ENCODE data around the gene NTNG1.
"Not testable (repeated sequence)": the region's sequence is repeated elsewhere in the genome, so short reads cannot be mapped to it uniquely, and the experiment has no call there.

The NTNG1 gene

DNA sequence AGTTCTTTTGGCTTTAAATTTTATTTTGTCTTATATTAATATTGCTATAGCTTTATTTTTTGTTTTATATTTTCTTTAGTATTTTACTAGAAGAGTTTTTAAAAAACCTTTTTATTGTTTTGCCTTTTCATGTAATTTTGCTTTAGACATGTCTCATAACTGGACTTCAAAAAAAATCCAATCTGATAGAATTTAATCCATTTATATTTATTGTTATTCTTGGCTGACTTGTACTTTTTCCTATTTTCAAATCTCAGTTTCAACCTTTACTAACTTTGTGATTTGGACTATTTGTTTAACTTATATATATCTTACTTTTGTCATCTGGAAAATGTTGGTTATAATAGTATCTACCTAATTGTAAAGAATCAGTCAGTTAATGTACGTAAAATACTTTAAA lies 61.2 kb downstream of the NTNG1 start:
- DNase-seq: no peak

- DNase-seq: no peak
These were observed 72.4 kb downstream of the NTNG1 start for GRCh38 chr1:107213225-107213624.

- DNase-seq: no peak
These were observed 79.2 kb downstream of the NTNG1 start for GRCh38 chr1:107220036-107220435.

DNA sequence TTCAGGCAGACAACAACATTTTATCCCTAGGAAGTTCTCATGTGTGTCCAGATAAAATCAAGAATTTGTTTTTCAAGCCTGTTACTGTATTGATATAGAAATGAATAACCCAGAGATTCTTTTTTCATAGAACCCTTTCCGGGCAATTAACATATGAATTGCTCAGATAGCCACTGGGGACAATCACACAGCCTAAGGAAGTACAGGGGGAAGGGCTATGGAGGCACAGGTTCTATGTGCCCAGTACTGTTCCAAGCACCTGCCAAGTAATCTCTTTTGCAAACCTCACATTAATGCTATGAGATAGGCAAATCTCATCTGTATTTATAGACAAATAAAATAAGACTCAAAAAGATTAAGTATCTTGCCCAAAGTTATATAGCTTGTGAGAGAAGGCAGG lies 84.9 kb downstream of the NTNG1 start:
- DNase-seq: no peak

- no peak for DNase-seq
These were observed 88.0 kb downstream of the NTNG1 start for GRCh38 chr1:107228704-107229371.

DNA sequence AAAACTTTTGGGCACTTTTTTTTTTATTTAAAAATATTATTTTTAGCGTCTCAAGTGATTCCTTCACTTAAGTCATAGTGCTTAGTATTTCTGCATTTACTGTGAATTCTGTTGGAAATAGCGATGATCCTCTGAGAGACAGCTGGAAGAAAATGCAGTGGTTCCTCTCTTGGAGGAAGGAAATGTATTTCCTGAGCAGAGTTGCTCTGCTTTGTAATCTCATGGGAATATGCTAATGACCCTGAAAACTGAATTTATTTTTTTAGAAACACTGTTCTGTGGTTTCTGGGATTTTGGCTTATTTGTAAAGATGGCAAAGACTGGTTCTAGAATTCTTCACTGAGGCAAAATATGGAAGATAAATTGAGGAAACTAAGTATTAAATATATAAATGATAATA lies 88.9 kb downstream of the NTNG1 start:
- no peak for DNase-seq

DNA sequence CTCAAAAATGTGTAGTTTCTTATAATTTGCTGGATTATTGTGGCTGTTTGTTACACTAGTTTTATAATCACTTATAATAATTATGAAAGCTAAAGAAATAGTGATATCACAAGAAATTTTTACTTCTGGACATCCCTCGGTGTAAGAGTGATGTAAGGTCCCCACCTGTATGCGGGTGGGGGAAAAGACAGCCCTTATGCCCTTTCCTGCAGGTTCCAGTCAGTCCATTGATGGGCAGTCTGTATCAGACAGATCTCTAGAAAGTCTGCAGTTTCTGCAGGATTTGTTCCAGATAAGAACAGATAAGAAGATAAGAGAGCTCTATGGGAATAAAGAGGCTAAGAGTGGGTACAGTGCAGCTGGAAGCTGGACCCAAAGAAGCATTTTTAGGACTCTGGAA lies 89.3 kb downstream of the NTNG1 start:
- DNase-seq: no peak

GRCh38 chr1:107231291-107231690 lies 90.5 kb downstream of the NTNG1 start:
- DNase-seq: no peak

DNA sequence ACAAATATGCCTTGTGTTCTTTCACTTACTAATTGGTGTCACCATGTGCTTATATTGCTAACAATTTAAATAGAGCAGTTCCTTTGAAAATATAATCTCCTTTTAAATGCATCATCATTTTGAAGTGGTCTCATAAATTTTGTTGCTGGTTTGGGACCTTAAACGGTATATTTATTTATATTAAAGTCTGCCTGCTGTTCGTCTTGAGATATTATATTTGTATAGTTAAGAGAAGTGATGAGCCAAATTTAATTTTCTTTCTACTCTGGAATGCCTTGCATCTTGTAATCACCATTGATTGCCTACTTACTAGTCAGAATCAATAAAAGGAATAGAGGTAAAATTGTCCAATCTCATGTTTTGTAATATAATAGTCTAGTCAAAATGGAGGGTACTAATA lies 91.6 kb downstream of the NTNG1 start:
- no peak for DNase-seq

DNA sequence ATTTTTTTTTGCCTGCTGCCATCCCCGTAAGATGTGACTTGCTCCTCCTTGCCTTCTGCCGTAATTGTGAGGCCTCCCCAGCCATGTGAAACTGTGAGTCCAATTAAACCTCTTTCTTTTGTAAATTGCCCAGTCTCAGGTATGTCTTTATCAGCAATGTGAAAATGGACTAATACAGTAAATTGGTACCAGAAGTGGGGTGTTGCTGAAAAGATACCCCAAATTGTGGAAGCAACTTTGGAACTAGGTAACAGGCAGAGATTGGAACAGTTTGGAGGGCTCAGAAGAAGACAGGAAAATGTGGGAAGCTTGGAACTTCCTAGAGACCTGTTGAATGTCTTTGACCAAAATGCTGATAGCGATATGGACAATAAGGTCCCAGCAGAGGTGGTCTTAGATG lies 95.9 kb downstream of the NTNG1 start:
- not testable (repeated sequence) for DNase-seq

GRCh38 chr1:107243461-107243860 lies 102.6 kb downstream of the NTNG1 start:
- DNase-seq: no peak

DNA sequence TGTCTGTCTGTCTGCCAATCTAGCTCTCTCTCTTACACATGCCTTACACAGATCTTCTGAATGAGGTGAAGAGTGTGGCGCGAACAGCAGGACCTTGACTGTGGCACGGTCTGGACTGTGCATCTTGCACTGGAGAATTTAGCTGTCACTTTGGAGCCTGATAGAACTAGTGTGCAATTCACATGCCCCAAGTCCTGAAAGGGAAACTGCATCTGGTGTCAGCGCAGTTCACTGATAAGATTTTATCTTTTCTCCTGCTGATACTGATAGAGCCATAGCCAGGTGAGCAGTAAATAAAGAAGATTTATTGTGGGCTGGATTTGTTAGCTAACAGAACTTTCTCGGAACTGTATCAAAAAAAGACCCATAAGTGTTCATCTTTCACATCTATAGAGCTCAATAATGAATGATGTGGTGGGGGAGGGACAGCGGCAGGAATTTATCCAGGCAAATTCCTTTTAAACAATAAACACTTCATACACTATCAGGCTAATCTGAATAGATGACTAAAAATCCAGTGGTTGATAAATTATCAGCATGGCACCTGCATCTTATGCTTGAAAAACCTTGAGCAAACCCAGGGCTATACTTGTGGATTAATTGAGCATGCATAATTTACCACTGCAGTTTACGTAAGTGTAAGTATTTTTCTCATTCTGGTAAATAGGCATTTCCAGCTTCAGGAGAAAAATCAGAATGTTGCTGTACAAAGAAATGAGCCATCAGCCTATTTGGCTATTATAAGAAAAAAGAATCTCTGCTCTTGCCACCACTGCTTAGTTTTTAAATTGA lies 104.1 kb downstream of the NTNG1 start:
- DNase-seq: no peak

DNA sequence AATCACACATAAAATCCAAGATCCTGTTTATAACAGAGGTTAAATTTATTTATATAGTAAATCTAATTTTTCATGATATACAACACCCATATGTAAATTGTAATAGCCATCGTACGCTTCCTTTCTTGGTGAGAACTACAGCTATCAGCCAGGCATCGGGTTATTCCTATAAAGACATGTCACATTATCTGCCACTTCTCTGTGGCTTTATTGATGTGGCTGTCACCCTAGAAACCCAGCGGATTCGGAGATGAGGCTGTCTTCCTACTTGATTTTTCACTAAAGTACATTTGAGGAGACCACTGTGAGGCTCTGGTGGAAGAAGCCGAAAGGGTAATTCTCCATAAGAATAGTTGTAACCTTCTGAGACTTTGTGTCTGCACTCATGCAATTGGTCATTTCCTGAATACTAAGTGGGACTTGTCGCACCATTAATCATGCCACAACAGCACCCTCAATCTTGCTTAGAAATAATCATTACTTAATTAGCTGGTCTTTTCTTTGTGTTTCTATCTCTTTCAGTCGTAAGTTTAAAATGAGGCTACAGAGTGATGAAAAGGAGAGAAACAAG lies 106.0 kb downstream of the NTNG1 start:
- no peak for DNase-seq

DNA sequence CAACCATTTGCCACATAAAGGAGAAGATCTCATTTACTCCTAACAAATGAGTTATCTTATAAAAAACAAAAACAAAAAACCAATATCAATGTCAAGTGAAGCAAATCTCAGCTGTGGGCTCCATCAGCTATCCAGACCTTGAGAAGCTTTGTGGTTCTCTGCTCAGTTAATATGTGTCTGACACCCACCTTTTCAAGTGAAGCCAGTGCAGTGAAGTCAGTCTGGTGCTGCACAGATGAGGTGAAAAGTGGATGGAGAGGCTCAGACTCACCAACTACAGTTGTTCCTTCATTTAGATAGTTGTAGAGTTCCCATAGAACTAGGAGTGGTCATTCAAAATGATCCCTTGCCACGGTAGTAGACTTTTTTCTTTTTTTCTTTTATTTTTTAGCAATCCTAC lies 106.8 kb downstream of the NTNG1 start:
- no peak for DNase-seq

GRCh38 chr1:107250169-107250568 lies 109.3 kb downstream of the NTNG1 start:
- DNase-seq: no peak

GRCh38 chr1:107251083-107251482 lies 110.2 kb downstream of the NTNG1 start:
- no peak for DNase-seq

DNA sequence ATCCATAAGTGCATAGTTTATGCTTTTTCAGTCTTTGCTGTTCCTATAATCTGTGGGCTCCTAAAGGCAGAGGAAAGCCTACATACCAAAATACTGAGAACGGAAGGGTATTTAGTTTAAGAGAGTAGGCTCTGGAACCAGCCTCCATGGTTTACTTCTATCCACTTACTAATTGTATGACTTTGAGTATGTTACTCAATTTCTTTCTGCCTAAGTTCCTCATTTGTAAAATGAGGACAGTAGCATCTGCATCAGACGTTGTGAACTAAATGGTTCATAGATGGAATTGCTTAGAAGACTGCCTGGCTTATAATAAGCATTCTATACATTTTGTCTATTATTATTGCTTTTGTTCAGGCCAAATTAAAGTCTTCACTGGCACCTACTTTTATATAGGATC lies 111.0 kb downstream of the NTNG1 start:
- DNase-seq: no peak

DNA sequence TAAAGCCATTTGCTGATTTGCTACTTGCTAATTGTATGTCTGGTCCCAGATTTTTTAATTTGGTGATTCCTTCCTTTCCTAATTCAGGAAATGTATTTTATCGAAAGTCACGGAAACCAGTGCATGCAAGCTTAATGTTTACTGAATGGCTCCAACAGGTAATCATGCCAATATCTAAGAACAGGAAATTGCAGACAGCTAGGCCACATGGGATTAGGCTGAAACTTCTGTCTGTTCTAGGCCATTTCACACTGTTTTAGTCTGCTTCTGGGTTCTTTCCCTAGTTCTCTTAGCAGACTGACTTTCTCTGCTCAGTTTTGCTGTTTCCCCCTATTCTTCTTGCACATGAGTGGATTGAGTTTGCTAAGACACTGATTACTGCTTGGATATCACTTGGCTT lies 111.4 kb downstream of the NTNG1 start:
- no peak for DNase-seq

DNA sequence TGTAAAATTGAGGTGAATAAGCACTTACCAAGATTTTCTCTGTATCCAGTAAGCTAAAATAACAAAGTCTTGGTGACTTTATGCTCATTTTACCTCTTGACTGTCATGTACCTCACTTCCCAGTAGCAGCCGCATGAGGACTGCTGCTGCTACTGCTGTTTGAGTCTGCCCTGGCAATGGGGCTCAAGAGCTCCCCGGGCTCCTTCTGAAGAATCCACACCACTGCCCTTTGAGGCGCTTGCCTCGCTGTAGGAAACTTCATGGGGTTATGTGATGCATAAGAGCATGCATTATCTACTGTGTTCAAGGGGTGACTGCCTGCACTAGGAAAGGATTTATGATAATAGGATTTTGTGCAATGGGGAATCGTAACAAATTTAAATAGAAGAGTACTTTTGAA lies 113.5 kb downstream of the NTNG1 start:
- DNase-seq: no peak

- DNase-seq: no peak
These were observed 114.6 kb downstream of the NTNG1 start for GRCh38 chr1:107255469-107255868.

DNA sequence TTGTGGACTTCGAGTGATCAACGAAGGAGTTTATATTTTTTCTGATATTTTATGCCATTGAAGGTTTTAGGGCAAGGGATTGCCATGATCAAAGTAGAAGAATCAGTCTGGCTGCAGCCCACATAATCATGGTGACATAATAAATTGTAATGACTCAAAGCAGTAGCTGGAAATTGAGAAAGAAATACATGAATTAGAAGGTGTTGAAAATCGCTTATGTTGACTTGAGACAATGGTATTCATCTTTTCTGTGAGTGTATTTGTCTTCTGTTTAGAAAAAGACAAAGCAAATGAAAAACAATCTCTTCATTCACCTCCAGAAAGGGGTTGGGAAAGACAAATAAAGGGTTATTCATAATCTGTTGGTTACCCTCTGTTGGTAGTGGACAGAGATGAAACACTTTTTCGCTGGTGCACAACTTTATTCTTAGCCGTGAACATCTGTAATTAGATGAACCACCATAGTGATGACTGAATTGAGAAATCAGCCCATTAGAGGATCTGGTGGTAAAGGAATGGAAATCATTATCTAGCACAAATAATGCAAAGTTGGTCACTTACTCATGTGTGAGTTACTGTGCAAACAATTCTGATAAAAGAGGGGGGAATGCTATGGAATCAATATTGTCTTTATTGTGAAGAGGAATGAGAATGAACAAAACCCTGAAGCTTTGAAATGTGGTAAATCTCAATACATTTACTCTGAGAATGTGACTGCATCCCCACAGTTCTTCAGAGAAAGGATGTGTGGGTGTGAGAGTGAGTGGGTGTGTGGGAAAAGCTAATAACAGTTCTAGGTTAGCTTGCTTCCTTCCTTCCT lies 121.8 kb downstream of the NTNG1 start:
- no peak for DNase-seq

GRCh38 chr1:107263291-107263915 lies 122.6 kb downstream of the NTNG1 start:
- DNase-seq: no peak

DNA sequence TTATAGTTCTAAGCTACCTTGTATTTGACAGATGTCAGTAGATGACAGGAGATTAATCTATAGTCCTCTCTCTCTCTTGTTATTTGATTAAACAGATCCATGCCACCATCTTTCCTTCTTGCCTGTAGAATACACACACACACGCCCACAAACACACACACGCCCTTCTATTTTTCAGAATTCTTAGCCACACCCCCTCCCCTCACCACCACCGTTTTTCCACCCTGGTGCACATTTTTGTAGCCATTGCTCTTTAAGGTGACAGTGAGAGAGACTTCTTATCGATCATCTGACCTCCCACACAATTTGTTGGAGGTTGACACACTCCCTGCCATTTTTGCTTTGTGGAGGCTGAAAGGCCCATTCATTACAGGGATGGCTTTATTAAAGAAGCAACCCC lies 123.2 kb downstream of the NTNG1 start:
- DNase-seq: no peak
